T follicular helper cell (primary cell): Measurements from ENCODE around the gene CHRDL2.

Source experiments
- DNase-seq: peaks from one replicate; pipeline ENCODE4 v3.0.0-alpha.2; 2020; ENCODE audit warnings: low read depth

CHRDL2 gene

GRCh38 chr11:74748211-74749126 is 17.2 kb upstream of the CHRDL2 start, which contains the start of gene RNF169:
RNF169 (plus strand) TSS chr11:74748849; CDS start chr11:74748881, 32 bp downstream.
- DNase-seq = peak; percentile 83

- DNase-seq = no peak
Measured at GRCh38 chr11:74746868-74747267, 15.6 kb upstream of the CHRDL2 start.

- no peak for DNase-seq
Measured at GRCh38 chr11:74744277-74744676, 13.1 kb upstream of the CHRDL2 start.

GRCh38 chr11:74743640-74744039 is 12.4 kb upstream of the CHRDL2 start:
- no peak for DNase-seq

GRCh38 chr11:74742070-74742469 is 10.8 kb upstream of the CHRDL2 start:
- DNase-seq = no peak

- peak; percentile 26 for DNase-seq
Measured at GRCh38 chr11:74739546-74740270, 8.5 kb upstream of the CHRDL2 start.

GRCh38 chr11:74736031-74736430 is 4.8 kb upstream of the CHRDL2 start:
- DNase-seq = no peak

- no peak for DNase-seq
Measured at GRCh38 chr11:74735365-74735928, 4.2 kb upstream of the CHRDL2 start.

GRCh38 chr11:74734559-74734925 is 3.3 kb upstream of the CHRDL2 start:
- DNase-seq = no peak

- no peak for DNase-seq
Measured at GRCh38 chr11:74730571-74731260, 510 bp downstream of the CHRDL2 start.

- DNase-seq = no peak
Measured at GRCh38 chr11:74729397-74729796, 1.8 kb downstream of the CHRDL2 start.

GRCh38 chr11:74726547-74727182 is 4.6 kb downstream of the CHRDL2 start:
- peak; percentile 32 for DNase-seq

- no peak for DNase-seq
Measured at GRCh38 chr11:74725701-74726100, 5.5 kb downstream of the CHRDL2 start.

GRCh38 chr11:74723511-74723910 is 7.7 kb downstream of the CHRDL2 start:
- no peak for DNase-seq

GRCh38 chr11:74721479-74721835 is 9.8 kb downstream of the CHRDL2 start:
- DNase-seq = no peak

- no peak for DNase-seq
Measured at GRCh38 chr11:74720596-74721478, 10.4 kb downstream of the CHRDL2 start.

GRCh38 chr11:74719011-74719410 is 12.2 kb downstream of the CHRDL2 start:
- no peak for DNase-seq

GRCh38 chr11:74717221-74717969 is 13.8 kb downstream of the CHRDL2 start:
- no peak for DNase-seq

GRCh38 chr11:74714904-74715303 is 16.3 kb downstream of the CHRDL2 start:
- no peak for DNase-seq

GRCh38 chr11:74713686-74714085 is 17.5 kb downstream of the CHRDL2 start:
- no peak for DNase-seq
